Osteocyte (in vitro differentiated cells): Measurements from ENCODE around the gene VEZT. TPM values are rescaled to one million over a fixed set of nuclear protein-coding genes. Genes with fewer than 3 reads are reported as not detected.
"Not testable (repeated sequence)": the region's sequence is repeated elsewhere in the genome, so short reads cannot be mapped to it uniquely, and the experiment has no call there.

ENCODE experiments used
- DNase-seq: peaks from one replicate; pipeline ENCODE4 v3.0.0; 2021; ENCODE audit warnings: mixed read lengths; ENCODE audit not compliant: unreplicated experiment; ENCODE audit errors: extremely low spot score
- H3K27ac Mint-ChIP-seq: one replicate; pipeline ENCODE4 v1.8.0; 2021; ENCODE audit warnings: mild to moderate bottlenecking, mixed read lengths; ENCODE audit not compliant: unreplicated experiment
- H3K27me3 Mint-ChIP-seq: one replicate; pipeline ENCODE4 v1.8.0; 2021; ENCODE audit warnings: mixed read lengths; ENCODE audit not compliant: unreplicated experiment
- H3K36me3 Mint-ChIP-seq: one replicate; pipeline ENCODE4 v1.8.0; 2021; ENCODE audit warnings: mixed read lengths; ENCODE audit not compliant: unreplicated experiment
- H3K4me1 Mint-ChIP-seq: one replicate; pipeline ENCODE4 v1.8.0; 2021; ENCODE audit warnings: mixed read lengths; ENCODE audit not compliant: unreplicated experiment
- H3K4me3 Mint-ChIP-seq: one replicate; pipeline ENCODE4 v1.8.0; 2021; ENCODE audit warnings: mild to moderate bottlenecking, moderate library complexity, mixed read lengths; ENCODE audit not compliant: unreplicated experiment
- H3K9me3 Mint-ChIP-seq: one replicate; pipeline ENCODE4 v1.8.0; 2021; ENCODE audit warnings: mixed read lengths; ENCODE audit not compliant: unreplicated experiment
- CTCF ChIP-seq: fragments of 200-600 bp; sonication (generic); IDR thresholded peaks from 2 replicates; pipeline ENCODE4 v1.5.0; 2021; ENCODE audit warnings: antibody characterized with exemption, mild to moderate bottlenecking, moderate library complexity
- total RNA-seq: library from RNA; stranded (reverse); gene quantifications from 2 replicates; pipeline ENCODE4 v1.2.1, GENCODE V29; 2021

The VEZT gene
- total RNA-seq, 1 donor from 2014 or later: 65.7 TPM

- Mint-ChIP-seq H3K36me3 (peaks cover 10% of the 10 kb centered on the region), H3K4me3 (no peak overlapping the region), H3K9me3 (no peaks in the 10 kb centered on the region), H3K4me1 (peaks cover 38% of the 10 kb centered on the region), H3K27ac (no peak overlapping the region), H3K27me3 (no peaks in the 10 kb centered on the region)
- no peak for TF ChIP-seq CTCF
- DNase-seq: no peak
Measured at GRCh38 chr12:95230313-95230712, 12.7 kb downstream of the VEZT start.

- no peaks in the 10 kb centered on the region for H3K27me3 Mint-ChIP-seq
- no peaks in the 10 kb centered on the region for H3K9me3 Mint-ChIP-seq
- TF ChIP-seq CTCF: no peak
- H3K36me3 Mint-ChIP-seq: peaks cover 6% of the 10 kb centered on the region
- no peak overlapping the region for H3K4me3 Mint-ChIP-seq
- H3K4me1 Mint-ChIP-seq: peaks cover 38% of the 10 kb centered on the region
- DNase-seq: no peak
- H3K27ac Mint-ChIP-seq: peak overlapping the region; percentile 54
Measured at GRCh38 chr12:95231190-95231589, 13.6 kb downstream of the VEZT start.

GRCh38 chr12:95234187-95234586, 16.6 kb downstream of the VEZT start:
- not testable (repeated sequence) for H3K9me3 Mint-ChIP-seq, DNase-seq, H3K27me3 Mint-ChIP-seq, H3K27ac Mint-ChIP-seq, H3K4me3 Mint-ChIP-seq, H3K36me3 Mint-ChIP-seq
- H3K4me1 Mint-ChIP-seq: peaks cover 40% of the 10 kb centered on the region

- DNase-seq, H3K36me3 Mint-ChIP-seq, H3K27me3 Mint-ChIP-seq, H3K4me3 Mint-ChIP-seq, H3K27ac Mint-ChIP-seq, H3K9me3 Mint-ChIP-seq: not testable (repeated sequence)
- H3K4me1 Mint-ChIP-seq: peaks cover 38% of the 10 kb centered on the region
Measured at GRCh38 chr12:95235621-95236020, 18.0 kb downstream of the VEZT start.

- no peak overlapping the region for H3K27ac Mint-ChIP-seq
- TF ChIP-seq CTCF: no peak
- H3K4me1 Mint-ChIP-seq: peaks cover 29% of the 10 kb centered on the region
- peaks cover 13% of the 10 kb centered on the region for H3K36me3 Mint-ChIP-seq
- H3K4me3 Mint-ChIP-seq: no peak overlapping the region
- no peaks in the 10 kb centered on the region for H3K27me3 Mint-ChIP-seq
- no peak for DNase-seq
- H3K9me3 Mint-ChIP-seq: no peaks in the 10 kb centered on the region
Measured at GRCh38 chr12:95237315-95237714, 19.7 kb downstream of the VEZT start.

GRCh38 chr12:95238150-95238549, 20.5 kb downstream of the VEZT start:
- TF ChIP-seq CTCF: no peak

More at GRCh38 chr12:95238150-95238549, 20.5 kb downstream of the VEZT start:
- H3K36me3 Mint-ChIP-seq: peaks cover 13% of the 10 kb centered on the region
- no peak overlapping the region for H3K4me3 Mint-ChIP-seq
- no peaks in the 10 kb centered on the region for H3K27me3 Mint-ChIP-seq
- DNase-seq: no peak
- H3K27ac Mint-ChIP-seq: no peak overlapping the region
- peaks cover 20% of the 10 kb centered on the region for H3K4me1 Mint-ChIP-seq
- H3K9me3 Mint-ChIP-seq: no peaks in the 10 kb centered on the region
